ENCODE data around the gene LRFN2. TPM values are rescaled to one million over a fixed set of nuclear protein-coding genes. Genes with fewer than 3 reads are reported as not detected.
A peak's percentile ranks its signal among the peaks of the same experiment; 100 is the strongest.

The LRFN2 gene
- total RNA-seq, 3 donors from 2014 or later (not counting 1 experiment from before 2014, with no cell fraction given) = 3.0 to 3.6 (median 3.5) TPM

DNA sequence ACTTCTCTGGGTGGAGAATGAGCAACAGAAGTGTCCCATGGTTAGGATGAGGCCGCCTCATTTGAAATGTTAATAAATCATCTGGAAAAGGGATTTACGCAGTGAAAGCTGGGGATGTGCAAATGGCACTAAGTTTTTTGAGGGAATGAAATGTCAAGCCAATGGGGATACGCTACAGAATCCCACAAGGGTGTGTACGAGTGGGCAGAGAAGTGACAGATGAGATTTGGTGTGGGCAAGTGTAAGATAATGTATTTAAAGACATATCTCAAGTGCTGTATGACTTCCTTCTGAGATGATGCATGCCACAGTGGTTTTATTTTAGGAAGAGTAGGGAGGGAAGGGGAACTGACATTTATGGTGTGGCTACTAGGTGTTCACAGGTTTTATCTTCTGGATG is 100.6 kb downstream of the LRFN2 start:
- H3K4me1 Mint-ChIP-seq = peaks cover 0 to 30% of the 10 kb centered on the region in 2 donors
- Histone ChIP-seq H3K27ac (ENCODE audit: low read length) (no peak overlapping the region), H3K4me1 (ENCODE audit: control insufficient read depth, insufficient read depth, low read length) (no peaks in the 10 kb centered on the region), H3K27me3 (ENCODE audit: control insufficient read depth, insufficient read depth, low read length) (no peaks in the 10 kb centered on the region), H3K36me3 (ENCODE audit: control insufficient read depth, insufficient read depth, low read length) (no peaks in the 10 kb centered on the region), H3K4me3 (ENCODE audit: low read length) (no peak overlapping the region), H3K9me3 (ENCODE audit: control insufficient read depth, insufficient read depth, low read length) (no peaks in the 10 kb centered on the region)
- H3K27ac Mint-ChIP-seq = no peak overlapping the region
- H3K27me3 Mint-ChIP-seq (ENCODE audit: low read depth in 2 of 2) = peaks cover 8 to 19% of the 10 kb centered on the region in 2 donors
- no peaks in the 10 kb centered on the region for H3K36me3 Mint-ChIP-seq
- TF ChIP-seq, protein P1, sequence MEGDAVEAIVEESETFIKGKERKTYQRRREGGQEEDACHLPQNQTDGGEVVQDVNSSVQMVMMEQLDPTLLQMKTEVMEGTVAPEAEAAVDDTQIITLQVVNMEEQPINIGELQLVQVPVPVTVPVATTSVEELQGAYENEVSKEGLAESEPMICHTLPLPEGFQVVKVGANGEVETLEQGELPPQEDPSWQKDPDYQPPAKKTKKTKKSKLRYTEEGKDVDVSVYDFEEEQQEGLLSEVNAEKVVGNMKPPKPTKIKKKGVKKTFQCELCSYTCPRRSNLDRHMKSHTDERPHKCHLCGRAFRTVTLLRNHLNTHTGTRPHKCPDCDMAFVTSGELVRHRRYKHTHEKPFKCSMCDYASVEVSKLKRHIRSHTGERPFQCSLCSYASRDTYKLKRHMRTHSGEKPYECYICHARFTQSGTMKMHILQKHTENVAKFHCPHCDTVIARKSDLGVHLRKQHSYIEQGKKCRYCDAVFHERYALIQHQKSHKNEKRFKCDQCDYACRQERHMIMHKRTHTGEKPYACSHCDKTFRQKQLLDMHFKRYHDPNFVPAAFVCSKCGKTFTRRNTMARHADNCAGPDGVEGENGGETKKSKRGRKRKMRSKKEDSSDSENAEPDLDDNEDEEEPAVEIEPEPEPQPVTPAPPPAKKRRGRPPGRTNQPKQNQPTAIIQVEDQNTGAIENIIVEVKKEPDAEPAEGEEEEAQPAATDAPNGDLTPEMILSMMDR (IDR thresholded peaks at IDR 0.05) = no peak
- 84% methylated on average over 4 of the region's 4 CpGs for WGBS (ENCODE audit: insufficient coverage)
- H3K9me3 Mint-ChIP-seq = no peaks in the 10 kb centered on the region
- H3K4me3 Mint-ChIP-seq = no peak overlapping the region
- ATAC-seq = no peak
- intact Hi-C loops (cut with micrococcal nuclease) = no loop called here
- no peak for DNase-seq

DNA sequence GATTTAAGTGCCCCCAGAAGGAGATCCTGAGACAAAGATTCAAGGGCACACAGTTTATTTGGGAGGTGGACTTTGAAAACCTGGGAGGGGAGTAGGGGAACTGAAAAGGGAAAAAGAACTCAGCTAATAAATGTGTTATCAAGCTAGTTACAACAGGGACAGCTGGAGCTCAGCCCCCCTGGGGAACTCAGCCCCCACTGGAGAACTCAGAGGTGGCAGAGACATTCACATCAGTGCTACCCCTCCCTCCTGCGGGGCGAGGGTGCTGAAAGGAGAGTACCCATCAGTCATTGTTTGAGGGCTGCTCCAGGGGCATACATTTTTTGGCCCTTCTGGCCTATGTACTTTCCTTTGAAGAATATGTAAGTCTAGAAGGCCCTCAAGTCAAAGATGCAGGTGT is 101.4 kb downstream of the LRFN2 start:
- WGBS (ENCODE audit: insufficient coverage) = 96% methylated on average over 2 of the region's 2 CpGs
- no peaks in the 10 kb centered on the region for H3K36me3 Mint-ChIP-seq
- Histone ChIP-seq H3K27ac (ENCODE audit: low read length) (no peak overlapping the region), H3K4me1 (ENCODE audit: control insufficient read depth, insufficient read depth, low read length) (no peaks in the 10 kb centered on the region), H3K36me3 (ENCODE audit: control insufficient read depth, insufficient read depth, low read length) (no peaks in the 10 kb centered on the region), H3K9me3 (ENCODE audit: control insufficient read depth, insufficient read depth, low read length) (no peaks in the 10 kb centered on the region), H3K27me3 (ENCODE audit: control insufficient read depth, insufficient read depth, low read length) (no peaks in the 10 kb centered on the region), H3K4me3 (ENCODE audit: low read length) (no peak overlapping the region)
- H3K27me3 Mint-ChIP-seq (ENCODE audit: low read depth in 2 of 2) = peaks cover 8 to 19% of the 10 kb centered on the region in 2 donors
- no peak for DNase-seq
- no peak for ATAC-seq
- TF ChIP-seq, protein P1 (IDR thresholded peaks at IDR 0.05) = no peak
- H3K4me3 Mint-ChIP-seq = no peak overlapping the region
- peaks cover 0 to 30% of the 10 kb centered on the region in 2 donors for H3K4me1 Mint-ChIP-seq
- intact Hi-C loops (cut with micrococcal nuclease) = no loop called here
- H3K27ac Mint-ChIP-seq = peak overlapping the region in 1 of 2 donors; percentile 9
- no peaks in the 10 kb centered on the region for H3K9me3 Mint-ChIP-seq

DNA sequence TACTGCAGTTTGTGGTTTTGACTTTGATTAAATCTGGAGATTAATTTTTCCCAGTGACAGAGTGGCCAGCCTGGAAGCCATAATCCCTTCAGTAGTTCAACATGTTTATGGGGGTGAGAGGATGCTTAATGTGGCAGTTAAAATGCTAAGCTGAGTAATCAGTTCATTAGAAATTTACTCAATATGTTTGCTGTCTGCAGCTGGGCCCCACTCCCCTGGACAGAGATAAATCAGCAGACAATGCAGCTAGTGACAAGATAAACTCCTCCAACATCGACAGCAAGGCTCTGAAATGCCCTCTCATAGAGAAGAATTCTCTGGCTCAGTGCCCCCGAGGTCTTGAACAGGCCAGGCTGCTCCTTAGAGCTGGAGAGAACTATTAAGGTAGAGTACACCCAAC is 101.9 kb downstream of the LRFN2 start:
- TF ChIP-seq, protein P1 (IDR thresholded peaks at IDR 0.05) = no peak
- Histone ChIP-seq H3K27me3 (ENCODE audit: control insufficient read depth, insufficient read depth, low read length) (no peaks in the 10 kb centered on the region), H3K27ac (ENCODE audit: low read length) (no peak overlapping the region), H3K4me1 (ENCODE audit: control insufficient read depth, insufficient read depth, low read length) (no peaks in the 10 kb centered on the region), H3K4me3 (ENCODE audit: low read length) (no peak overlapping the region), H3K36me3 (ENCODE audit: control insufficient read depth, insufficient read depth, low read length) (no peaks in the 10 kb centered on the region), H3K9me3 (ENCODE audit: control insufficient read depth, insufficient read depth, low read length) (no peaks in the 10 kb centered on the region)
- DNase-seq = no peak
- no peak for ATAC-seq
- H3K4me3 Mint-ChIP-seq = no peak overlapping the region
- H3K9me3 Mint-ChIP-seq = no peaks in the 10 kb centered on the region
- intact Hi-C loops (cut with micrococcal nuclease) = no loop called here
- H3K36me3 Mint-ChIP-seq = no peaks in the 10 kb centered on the region
- peaks cover 0 to 30% of the 10 kb centered on the region in 2 donors for H3K4me1 Mint-ChIP-seq
- peaks cover 8 to 19% of the 10 kb centered on the region in 2 donors for H3K27me3 Mint-ChIP-seq (ENCODE audit: low read depth in 2 of 2)
- 71% methylated on average over 2 of the region's 2 CpGs for WGBS (ENCODE audit: insufficient coverage)
- H3K27ac Mint-ChIP-seq = peak overlapping the region in 1 of 2 donors; percentile 9

DNA sequence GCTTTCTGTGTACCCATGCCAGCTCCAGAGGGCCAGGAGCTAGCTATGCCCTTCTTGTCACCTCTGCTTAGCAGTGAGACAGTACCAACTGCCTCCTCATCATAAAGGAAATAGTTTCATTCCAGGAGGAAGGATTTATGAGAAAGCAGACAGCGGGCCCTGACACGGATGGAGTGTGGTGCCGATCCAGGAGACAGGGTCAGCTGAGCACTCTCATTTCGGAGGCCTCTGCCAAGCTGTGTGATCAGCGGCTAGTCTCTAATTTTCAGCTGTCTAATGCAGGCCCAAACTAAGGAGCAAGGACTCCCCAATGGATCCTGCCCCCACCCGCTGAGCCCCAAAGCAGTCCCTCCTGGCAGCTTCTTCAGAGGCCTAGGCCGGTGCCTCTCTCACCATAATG is 103.1 kb downstream of the LRFN2 start:
- no peaks in the 10 kb centered on the region for H3K9me3 ChIP-seq (ENCODE audit: control insufficient read depth, insufficient read depth, low read length)
- DNase-seq (no peak), ATAC-seq (no peak)
- H3K27me3 Mint-ChIP-seq (ENCODE audit: low read depth in 2 of 2) = peaks cover 8 to 17% of the 10 kb centered on the region in 2 donors
- intact Hi-C loops (cut with micrococcal nuclease) = no loop called here
- no peaks in the 10 kb centered on the region for H3K36me3 Mint-ChIP-seq
- H3K27ac Mint-ChIP-seq = peak overlapping the region in 1 of 2 donors; percentile 9
- H3K4me3 Mint-ChIP-seq = no peak overlapping the region
- no peaks in the 10 kb centered on the region for H3K27me3 ChIP-seq (ENCODE audit: control insufficient read depth, insufficient read depth, low read length)
- H3K27ac ChIP-seq (ENCODE audit: low read length) = no peak overlapping the region
- peaks cover 7 to 39% of the 10 kb centered on the region in 2 donors for H3K4me1 Mint-ChIP-seq
- no peaks in the 10 kb centered on the region for H3K36me3 ChIP-seq (ENCODE audit: control insufficient read depth, insufficient read depth, low read length)
- 92% methylated on average over 7 of the region's 7 CpGs for WGBS (ENCODE audit: insufficient coverage)
- TF ChIP-seq, protein P1 (IDR thresholded peaks at IDR 0.05) = no peak
- H3K4me1 ChIP-seq (ENCODE audit: control insufficient read depth, insufficient read depth, low read length) = peaks cover 5% of the 10 kb centered on the region
- no peaks in the 10 kb centered on the region for H3K9me3 Mint-ChIP-seq
- no peak overlapping the region for H3K4me3 ChIP-seq (ENCODE audit: low read length)

Measured in natural killer cell (primary cell).